GM10847 (cell line): ENCODE results near the gene DNAH2.

Experiments used
- POLR2A ChIP-seq: IDR thresholded peaks from 2 replicates; pipeline ENCODE4 v1.6.1; 2011; ENCODE audit not compliant: insufficient read length; ENCODE audit errors: extremely low read depth

DNAH2 gene

DNA sequence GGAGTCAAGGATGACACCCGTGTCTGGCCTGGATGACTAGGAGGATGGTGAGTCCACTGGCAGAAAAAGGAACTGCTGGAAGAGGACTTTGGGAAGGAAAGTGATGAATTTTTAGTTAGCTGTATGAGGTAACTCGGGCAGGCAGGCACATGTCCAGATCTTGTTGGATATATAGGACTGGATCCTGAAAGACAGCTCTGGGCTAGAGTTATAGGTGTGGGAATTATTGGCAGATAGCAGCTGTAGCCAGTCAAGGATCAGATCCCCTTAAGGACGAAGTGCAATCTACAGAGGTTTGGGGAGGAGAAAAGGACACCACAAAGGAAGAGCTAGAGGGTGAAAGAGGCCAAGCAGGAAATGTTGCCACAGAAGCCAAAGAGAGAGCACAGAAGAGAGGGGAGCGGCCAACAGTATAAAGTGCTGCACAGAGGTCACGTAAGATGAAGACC is 150.4 kb downstream of the DNAH2 start:
- TF ChIP-seq POLR2A: no peak

GRCh38 chr17:7873051-7873450 is 155.5 kb downstream of the DNAH2 start:
- TF ChIP-seq POLR2A: no peak

DNA sequence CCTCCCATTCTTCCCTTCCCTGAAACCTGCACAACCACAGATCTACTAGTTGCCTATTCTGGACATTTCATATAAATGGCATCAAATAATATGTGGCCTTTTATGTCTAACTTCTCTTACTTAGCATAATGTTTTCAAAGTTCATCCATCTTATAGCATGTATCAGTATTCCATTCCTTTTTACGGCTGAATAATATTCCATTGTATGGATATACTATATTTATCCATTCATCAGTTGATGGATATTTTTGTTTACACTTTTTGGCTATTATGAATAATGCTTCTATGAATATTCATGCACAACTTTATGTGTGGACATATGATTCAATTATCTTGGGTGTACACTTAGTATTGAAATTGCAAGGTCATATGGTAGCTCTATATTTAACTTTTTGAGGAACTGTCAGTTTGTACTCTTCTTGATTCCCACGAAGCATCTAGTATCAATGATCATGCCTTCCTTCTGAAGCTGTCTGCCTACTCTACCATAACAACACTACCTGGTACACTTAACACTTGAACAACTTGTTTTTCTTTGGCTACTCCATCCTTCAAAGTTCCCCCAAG is 158.3 kb downstream of the DNAH2 start:
- no peak for TF ChIP-seq POLR2A

DNA sequence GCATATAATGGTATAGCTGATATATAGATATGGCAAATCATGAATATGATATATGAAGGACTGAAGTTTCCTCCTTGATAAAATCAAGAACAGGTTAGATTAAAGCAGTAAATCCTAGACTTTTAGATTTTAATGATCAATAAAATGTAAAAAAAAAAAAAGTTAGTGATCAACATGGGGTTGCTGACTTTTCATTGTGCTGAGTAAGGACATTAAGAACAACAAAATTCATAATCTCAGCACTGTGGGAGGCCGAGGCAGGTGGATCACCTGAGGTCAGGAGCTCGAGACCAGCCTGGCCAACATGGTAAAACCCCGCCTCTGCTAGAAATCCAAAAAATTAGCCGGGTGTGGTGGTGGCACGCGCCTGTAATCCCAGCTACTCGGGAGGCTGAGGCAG is 160.7 kb downstream of the DNAH2 start:
- TF ChIP-seq POLR2A: no peak

- TF ChIP-seq POLR2A: no peak
These were observed 162.7 kb downstream of the DNAH2 start for GRCh38 chr17:7880076-7880868.

DNA sequence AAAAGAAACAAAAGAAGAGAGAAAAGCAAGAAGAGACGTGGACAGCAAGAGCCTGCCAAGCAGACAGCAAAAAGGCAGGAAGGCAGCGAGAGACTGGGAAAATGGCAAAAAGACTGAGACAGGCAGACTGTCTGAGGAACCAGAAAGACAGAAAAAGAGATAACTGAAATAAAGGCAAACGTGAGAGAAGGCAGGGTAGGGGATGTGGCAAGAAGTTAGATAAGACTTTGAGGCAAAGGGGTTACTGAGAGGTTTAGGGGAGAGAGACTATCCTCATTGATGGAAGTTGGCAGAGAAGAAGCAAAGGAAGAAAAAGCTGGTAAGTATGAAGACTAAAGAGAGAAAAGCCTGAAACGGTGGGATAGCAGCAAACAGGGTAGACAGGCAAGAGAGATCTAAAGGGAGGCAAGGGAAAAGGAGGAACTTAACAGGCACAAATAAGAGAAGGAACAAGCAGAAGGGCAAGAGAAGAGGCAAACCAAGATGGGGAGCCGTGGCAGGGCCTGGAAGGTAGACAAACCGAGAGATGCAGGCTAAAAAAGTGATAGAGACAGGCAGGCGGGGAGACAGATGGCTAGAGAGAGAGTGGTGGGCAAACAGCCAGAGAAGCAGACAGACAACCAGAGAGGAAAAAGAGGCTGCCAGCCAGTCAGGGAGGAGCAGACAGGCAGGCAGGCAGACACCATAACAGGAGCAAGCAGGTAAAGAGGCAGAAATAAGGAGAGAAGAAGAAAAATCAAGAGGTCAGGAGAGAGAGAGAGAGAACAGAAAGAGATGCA is 163.9 kb downstream of the DNAH2 start:
- no peak for TF ChIP-seq POLR2A

DNA sequence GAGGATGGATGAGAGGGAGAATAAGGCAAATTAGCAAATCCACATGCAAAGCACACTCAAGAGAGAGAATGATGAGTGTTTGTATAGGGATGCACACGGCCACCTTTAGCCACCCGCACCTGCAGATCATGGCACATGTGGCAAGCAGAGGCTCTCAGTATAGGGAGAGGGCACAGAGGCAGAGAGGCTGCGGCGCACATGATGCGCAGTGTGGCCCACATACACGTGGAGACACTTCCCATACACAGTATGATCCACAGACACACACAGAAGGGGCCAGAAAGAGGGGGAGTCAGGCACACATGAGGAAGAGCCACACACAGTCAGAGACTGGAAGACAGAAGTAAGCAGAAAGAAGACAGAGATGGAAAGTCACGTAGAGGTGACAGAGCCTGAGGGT is 164.5 kb downstream of the DNAH2 start:
- TF ChIP-seq POLR2A: no peak

- TF ChIP-seq POLR2A: no peak
These were observed 165.1 kb downstream of the DNAH2 start for GRCh38 chr17:7882629-7883028.
